Gastroesophageal sphincter (tissue), 4 donors: ENCODE results near the gene SYPL1. TPM values are rescaled to one million over a fixed set of nuclear protein-coding genes. Genes with fewer than 3 reads are reported as not detected.

Source experiments
- ATAC-seq: fragments of 150-250 bp; one replicate; pipeline ENCODE4 v1.9.1; 2016; ENCODE audit warnings: mild to moderate bottlenecking, moderate library complexity
- H3K27ac ChIP-seq, 4 donors: fragments of 200-600 bp; sonication (generic) in 3 of 4; 1 replicate in 3 of 4; 2 replicates in 1 of 4; pipeline ENCODE4 v1.5.1; 2016 to 2019
- H3K27me3 ChIP-seq: fragments of 200-600 bp; sonication (generic); one replicate; pipeline ENCODE4 v1.5.1; 2019
- H3K36me3 ChIP-seq, 2 donors: fragments of 200-600 bp; sonication (generic); one replicate each; pipeline ENCODE4 v1.5.1; 2019; ENCODE audit warnings: control low read depth in 1 of 2
- H3K4me1 ChIP-seq, 3 donors: fragments of 200-600 bp; sonication (generic); 1 replicate in 2 of 3; 2 replicates in 1 of 3; pipeline ENCODE4 v1.5.1; 2016 to 2019; ENCODE audit warnings: control low read depth in 2 of 3
- H3K4me3 ChIP-seq, 2 donors: fragments of 200-600 bp; sonication (generic); one replicate each; pipeline ENCODE4 v1.5.1; 2019; ENCODE audit warnings: mild to moderate bottlenecking in 1 of 2, moderate library complexity in 1 of 2
- H3K9me3 ChIP-seq, 3 donors: fragments of 200-600 bp; sonication (generic); one replicate each; pipeline ENCODE4 v1.5.1; 2017 to 2019; ENCODE audit warnings: control low read depth in 2 of 3
- CTCF ChIP-seq, 4 experiments: fragments of 200-600 bp in 2 of 4; fragments of 450-650 bp in 2 of 4; sonication (generic) in 1 of 4; IDR thresholded peaks; one replicate each; pipeline ENCODE4 v1.5.1; 2017 to 2019; ENCODE audit warnings: antibody characterized with exemption in 4 of 4, mild to moderate bottlenecking in 2 of 4, moderate library complexity in 2 of 4
- EP300 ChIP-seq: sonication (generic); formaldehyde crosslinking; IDR thresholded peaks from one replicate; pipeline ENCODE4 v1.6.1; 2017; ENCODE audit warnings: antibody characterized with exemption, mild to moderate bottlenecking
- POLR2A ChIP-seq, 2 donors: fragments of 450-650 bp; IDR thresholded peaks; one replicate each; pipeline ENCODE4 v1.6.1; 2017; ENCODE audit warnings: antibody characterized with exemption in 2 of 2, mild to moderate bottlenecking in 2 of 2, moderate library complexity in 1 of 2
- POLR2AphosphoS5 ChIP-seq: sonication (generic); formaldehyde crosslinking; IDR thresholded peaks from one replicate; pipeline ENCODE4 v1.6.1; 2017; ENCODE audit warnings: antibody characterized with exemption
- WGBS, 2 donors: methylation state at CpG; one replicate each; pipeline ENCODE4 v1.1.5; 2018; ENCODE audit warnings: low coverage in 1 of 2; 5-methylcytosine and 5-hydroxymethylcytosine counted together
- total RNA-seq, 4 donors: library from RNA; depleted of rRNA; stranded (reverse); fragments of >200 nt; gene quantifications; one replicate each; pipeline ENCODE4 v1.1.0, GENCODE V29; 2016

The SYPL1 gene
- total RNA-seq, 4 donors from 2014 or later, result 80.0 to 132 (median 93.2) TPM

- Histone ChIP-seq H3K9me3 (no peaks in the 10 kb centered on the region), H3K4me3 (no peak overlapping the region), H3K27ac (no peak overlapping the region), H3K4me1 (peaks cover 0 to 27% (median 8%) of the 10 kb centered on the region in 3 donors), H3K27me3 (no peaks in the 10 kb centered on the region), H3K36me3 (no peaks in the 10 kb centered on the region)
- no peak for ATAC-seq
- WGBS, 2 donors, result 84 to 88% methylated on average over 2 to 5 of the region's 5 CpGs
- TF ChIP-seq POLR2A (IDR thresholded peaks at IDR 0.05), result no peak
- no peak for TF ChIP-seq CTCF (IDR thresholded peaks at IDR 0.05)
- no peak for TF ChIP-seq POLR2AphosphoS5
- TF ChIP-seq EP300, result no peak
Observed at GRCh38 chr7:106047184-106047583, 64.9 kb downstream of the SYPL1 start.

GRCh38 chr7:106045586-106045985 lies 66.5 kb downstream of the SYPL1 start:
- Histone ChIP-seq H3K4me1 (peaks cover 0 to 33% (median 8%) of the 10 kb centered on the region in 3 donors), H3K36me3 (no peaks in the 10 kb centered on the region), H3K4me3 (no peak overlapping the region), H3K9me3 (no peaks in the 10 kb centered on the region), H3K27me3 (no peaks in the 10 kb centered on the region), H3K27ac (no peak overlapping the region)
- TF ChIP-seq CTCF (IDR thresholded peaks at IDR 0.05), result no peak
- TF ChIP-seq EP300, result no peak
- TF ChIP-seq POLR2A (IDR thresholded peaks at IDR 0.05), result no peak
- TF ChIP-seq POLR2AphosphoS5, result no peak
- WGBS, 2 donors, result 36 to 75% methylated on average over 1 of the region's 1 CpG
- no peak for ATAC-seq

- ATAC-seq, result no peak
- H3K27ac ChIP-seq, result no peak overlapping the region
- peaks cover 0 to 29% (median 8%) of the 10 kb centered on the region in 3 donors for H3K4me1 ChIP-seq
- no peak for TF ChIP-seq POLR2A (IDR thresholded peaks at IDR 0.05)
- no peak for TF ChIP-seq CTCF (IDR thresholded peaks at IDR 0.05)
- no peak for TF ChIP-seq POLR2AphosphoS5
- no peak for TF ChIP-seq EP300
- no peak overlapping the region for H3K4me3 ChIP-seq
- no peaks in the 10 kb centered on the region for H3K9me3 ChIP-seq
- no peaks in the 10 kb centered on the region for H3K36me3 ChIP-seq
- no peaks in the 10 kb centered on the region for H3K27me3 ChIP-seq
- 40 to 72% methylated on average over 1 to 2 of the region's 2 CpGs for WGBS, 2 donors
Observed at GRCh38 chr7:106045139-106045538, 67.0 kb downstream of the SYPL1 start.

GRCh38 chr7:106042196-106042611 lies 69.9 kb downstream of the SYPL1 start:
- no peaks in the 10 kb centered on the region for H3K36me3 ChIP-seq
- H3K27ac ChIP-seq, result no peak overlapping the region
- no peaks in the 10 kb centered on the region for H3K9me3 ChIP-seq
- H3K4me1 ChIP-seq, result peaks cover 0 to 24% (median 8%) of the 10 kb centered on the region in 3 donors
- no peak for TF ChIP-seq EP300
- TF ChIP-seq CTCF (IDR thresholded peaks at IDR 0.05), result no peak
- no peak for TF ChIP-seq POLR2AphosphoS5
- no peak for TF ChIP-seq POLR2A (IDR thresholded peaks at IDR 0.05)
- WGBS, 2 donors, result 36% methylated on average over 1 of the region's 4 CpGs; no CpG with 5 or more reads in 1 of the 2 donors
- ATAC-seq, result no peak
- no peak overlapping the region for H3K4me3 ChIP-seq
- H3K27me3 ChIP-seq, result no peaks in the 10 kb centered on the region

GRCh38 chr7:106041140-106041717 lies 70.9 kb downstream of the SYPL1 start:
- WGBS, 2 donors, result 90 to 100% methylated on average over 1 to 2 of the region's 6 CpGs

More at GRCh38 chr7:106041140-106041717, 70.9 kb downstream of the SYPL1 start:
- Histone ChIP-seq H3K36me3 (no peaks in the 10 kb centered on the region), H3K4me3 (no peak overlapping the region), H3K27me3 (no peaks in the 10 kb centered on the region), H3K27ac (no peak overlapping the region), H3K9me3 (no peaks in the 10 kb centered on the region), H3K4me1 (peaks cover 0 to 24% (median 8%) of the 10 kb centered on the region in 3 donors)
- TF ChIP-seq EP300 (no peak), POLR2AphosphoS5 (no peak), POLR2A (IDR thresholded peaks at IDR 0.05) (no peak), CTCF (IDR thresholded peaks at IDR 0.05) (peak; percentile 27 to 67 (median 44))
- ATAC-seq, result no peak
